T47D (cell line): Measurements from ENCODE around the gene ZNF236.
"Not testable (repeated sequence)": the region's sequence is repeated elsewhere in the genome, so short reads cannot be mapped to it uniquely, and the experiment has no call there.

Experiments
- DNase-seq, 2 experiments: peaks; one replicate each; pipeline versions ENCODE4 v3.0.0 to v3.0.0-alpha.2; 2011 to 2012; ENCODE audit warnings: low read depth in 1 of 2, low spot score in 1 of 2
- JUND ChIP-seq: IDR thresholded peaks from 2 replicates; pipeline ENCODE4 v1.6.1; 2012; ENCODE audit warnings: low read depth
- in situ Hi-C: cut with HindIII; loops from 2 replicates; pipeline ENCODE4 v1.10.0; 2016; ENCODE audit warnings: low sequenced_read_pairs, low pct_unique_long_range_greater_than_20kb

Gene ZNF236

GRCh38 chr18:76988827-76989646 is 166.7 kb downstream of the ZNF236 start:
- in situ Hi-C loops = no loop called here
- DNase-seq = no peak
- no peak for TF ChIP-seq JUND

- DNase-seq = no peak
- TF ChIP-seq JUND = no peak
- in situ Hi-C loops = no loop called here
These were observed 167.4 kb downstream of the ZNF236 start for GRCh38 chr18:76989647-76990190.

GRCh38 chr18:76990343-76991020 is 168.1 kb downstream of the ZNF236 start:
- DNase-seq, in situ Hi-C loops: not testable (repeated sequence)

- TF ChIP-seq JUND = no peak
- no peak for DNase-seq
- in situ Hi-C loops = no loop called here
These were observed 168.8 kb downstream of the ZNF236 start for GRCh38 chr18:76991021-76991688.

- no peak for TF ChIP-seq JUND
These were observed 170.1 kb downstream of the ZNF236 start for GRCh38 chr18:76992226-76993084.

GRCh38 chr18:76993085-76993382 is 170.7 kb downstream of the ZNF236 start:
- in situ Hi-C loops = no loop called here
- no peak for TF ChIP-seq JUND
- no peak for DNase-seq

More at GRCh38 chr18:76992226-76993084, 170.1 kb downstream of the ZNF236 start:
- in situ Hi-C loops = no loop called here
- DNase-seq = no peak

GRCh38 chr18:76993573-76993972 is 171.2 kb downstream of the ZNF236 start:
- in situ Hi-C loops = no loop called here
- DNase-seq = no peak
- TF ChIP-seq JUND = no peak

GRCh38 chr18:76994086-76994654 is 171.8 kb downstream of the ZNF236 start:
- no peak for TF ChIP-seq JUND
- no peak for DNase-seq
- in situ Hi-C loops = no loop called here

GRCh38 chr18:76995896-76996295 is 173.5 kb downstream of the ZNF236 start:
- no peak for DNase-seq
- TF ChIP-seq JUND = no peak
- in situ Hi-C loops = no loop called here

- DNase-seq = no peak
- in situ Hi-C loops = no loop called here
- TF ChIP-seq JUND = no peak
These were observed 174.1 kb downstream of the ZNF236 start for GRCh38 chr18:76996429-76996828.

GRCh38 chr18:76997951-76998808 is 175.8 kb downstream of the ZNF236 start:
- no peak for DNase-seq
- in situ Hi-C loops = no loop called here
- no peak for TF ChIP-seq JUND
